Thymus (tissue), 11 donors: Measurements from ENCODE around the gene HOXC6. TPM values are rescaled to one million over a fixed set of nuclear protein-coding genes. Genes with fewer than 3 reads are reported as not detected.

ENCODE experiments used
- DNase-seq, 9 donors: peaks; one replicate each; pipeline ENCODE4 v3.0.0-alpha.2; 2013; ENCODE audit warnings: low spot score in 9 of 9, low read depth in 6 of 9, missing footprints in 1 of 9
- H3K27ac ChIP-seq, 2 donors: one replicate each; pipeline ENCODE4 v1.5.1; 2013; ENCODE audit warnings: control low read depth in 1 of 2, low read depth in 1 of 2, low read length in 1 of 2, mild to moderate bottlenecking in 1 of 2, moderate library complexity in 1 of 2
- H3K27me3 ChIP-seq, 2 donors: one replicate each; pipeline ENCODE4 v1.5.1; 2013; ENCODE audit warnings: low read length in 1 of 2; ENCODE audit not compliant: control insufficient read depth in 2 of 2, insufficient read depth in 1 of 2
- H3K36me3 ChIP-seq, 2 donors: one replicate each; pipeline ENCODE4 v1.5.1; 2013; ENCODE audit warnings: low read length in 1 of 2, mild to moderate bottlenecking in 1 of 2, moderate library complexity in 1 of 2; ENCODE audit not compliant: control insufficient read depth in 2 of 2, insufficient read depth in 2 of 2
- H3K4me1 ChIP-seq, 2 donors: one replicate each; pipeline ENCODE4 v1.5.1; 2013; ENCODE audit warnings: low read length in 2 of 2; ENCODE audit not compliant: control insufficient read depth in 2 of 2, insufficient read depth in 2 of 2
- H3K4me3 ChIP-seq, 2 donors: one replicate each; pipeline ENCODE4 v1.5.1; 2013; ENCODE audit warnings: low read length in 2 of 2, control low read depth in 1 of 2, mild to moderate bottlenecking in 1 of 2
- H3K9me3 ChIP-seq, 2 donors: one replicate each; pipeline ENCODE4 v1.5.1; 2013; ENCODE audit warnings: low read length in 1 of 2, mild to moderate bottlenecking in 1 of 2; ENCODE audit not compliant: control insufficient read depth in 2 of 2, insufficient read depth in 1 of 2
- WGBS: extraction: QIAGEN DNeasy Blood & Tissue Kit; methylation state at CpG from one replicate; pipeline ENCODE4 v1.1.7; 2013; 5-methylcytosine and 5-hydroxymethylcytosine counted together
- polyA plus RNA-seq: library from polyadenylated mRNA; stranded (reverse); fragments of 200-250 nt; gene quantifications from one replicate; pipeline ENCODE4 v1.2.3, GENCODE V29; 2013
- total RNA-seq: library from RNA; stranded (reverse); fragments of 120-200 nt; gene quantifications from one replicate; pipeline ENCODE4 v1.2.4, GENCODE V29; 2013
- donor health status: healthy.

The HOXC6 gene
- total and polyA plus RNA-seq, 2 donors = 0.14 to 0.43 TPM

DNA sequence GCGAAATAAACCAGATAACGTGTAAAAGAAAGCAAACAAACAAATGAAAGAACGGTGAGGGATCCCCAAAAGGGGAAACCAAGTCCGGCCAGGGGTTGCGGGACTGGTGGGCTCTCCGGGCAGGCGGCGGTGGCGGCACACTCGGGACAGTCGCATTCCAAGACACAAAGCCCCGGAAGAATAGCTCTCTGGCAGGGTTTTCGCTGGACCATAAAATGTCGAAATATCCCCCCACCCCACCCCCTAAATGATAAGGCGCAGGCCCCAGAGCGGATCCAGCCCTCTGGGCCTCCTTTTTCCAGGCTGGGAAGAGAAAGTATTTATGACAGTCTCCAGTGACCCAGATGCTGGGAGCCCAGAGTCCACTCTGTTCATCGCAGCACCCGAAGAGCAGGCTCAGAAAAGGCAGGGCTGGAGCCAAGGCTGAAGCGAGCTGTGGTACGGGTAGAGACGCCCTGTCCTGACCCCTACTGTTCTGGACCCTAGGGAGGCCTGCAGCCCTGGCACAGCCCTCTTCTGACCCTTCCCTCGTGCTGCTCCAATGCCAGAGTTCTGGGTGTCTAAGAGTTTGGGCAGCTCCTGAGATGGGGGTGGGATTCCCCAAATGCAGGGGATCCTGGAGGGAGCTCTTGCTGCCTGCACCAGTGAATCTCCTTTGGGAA lies 21.6 kb upstream of the HOXC6 start:
- H3K27me3 ChIP-seq = peaks cover 85 to 100% of the 10 kb centered on the region in 2 donors
- DNase-seq = no peak
- H3K4me1 ChIP-seq = peaks cover 3 to 6% of the 10 kb centered on the region in 2 donors

DNA sequence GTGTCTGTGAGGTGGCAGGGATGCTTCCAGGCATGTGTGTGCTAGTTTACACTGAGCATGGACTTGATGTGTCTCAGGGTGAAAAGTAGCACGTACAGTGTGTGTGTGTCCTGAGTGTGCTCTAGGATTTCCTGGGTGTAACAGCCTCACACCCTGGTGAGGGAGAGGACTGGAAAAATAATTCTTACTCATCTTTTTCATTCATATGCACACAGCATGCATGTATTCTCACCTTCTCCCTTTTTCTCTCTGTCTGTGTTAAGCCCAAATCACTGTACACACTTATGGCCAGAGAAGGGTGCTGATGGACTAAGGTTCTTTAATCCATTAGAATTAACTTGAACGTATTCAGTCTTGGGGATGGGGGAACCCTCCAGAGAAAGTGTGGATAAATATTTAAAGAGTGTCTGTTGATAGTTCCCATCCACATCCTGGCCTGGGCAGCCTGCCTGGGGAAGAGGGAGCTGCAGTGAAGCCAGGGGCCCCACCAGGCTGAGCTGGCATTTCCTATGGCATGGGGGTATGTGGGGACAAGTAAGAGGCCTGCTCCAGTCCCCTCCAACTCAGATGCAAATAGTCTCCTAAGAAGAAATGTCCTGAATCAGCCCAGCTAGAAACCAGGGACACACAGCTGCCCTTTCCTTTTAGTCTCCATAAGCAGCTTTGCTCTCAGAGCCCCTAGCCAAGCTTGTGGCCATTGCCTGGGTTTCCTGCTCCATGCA lies 20.5 kb upstream of the HOXC6 start:
- 41% methylated on average over 2 of the region's 2 CpGs for WGBS
- no peak for DNase-seq
- no peak overlapping the region for H3K4me3 ChIP-seq
- peaks cover 0 to 4% of the 10 kb centered on the region in 2 donors for H3K9me3 ChIP-seq
- peaks cover 85 to 100% of the 10 kb centered on the region in 2 donors for H3K27me3 ChIP-seq
- H3K27ac ChIP-seq = no peak overlapping the region
- peaks cover 3 to 6% of the 10 kb centered on the region in 2 donors for H3K4me1 ChIP-seq
- no peaks in the 10 kb centered on the region for H3K36me3 ChIP-seq

More for the DNA sequence above, 21.6 kb upstream of the HOXC6 start:
- Histone ChIP-seq H3K4me3 (peak overlapping the region in 1 of 2 donors; percentile 40), H3K9me3 (peaks cover 0 to 6% of the 10 kb centered on the region in 2 donors), H3K27ac (no peak overlapping the region), H3K36me3 (no peaks in the 10 kb centered on the region)
- WGBS = 10% methylated on average over 22 of the region's 22 CpGs

DNA sequence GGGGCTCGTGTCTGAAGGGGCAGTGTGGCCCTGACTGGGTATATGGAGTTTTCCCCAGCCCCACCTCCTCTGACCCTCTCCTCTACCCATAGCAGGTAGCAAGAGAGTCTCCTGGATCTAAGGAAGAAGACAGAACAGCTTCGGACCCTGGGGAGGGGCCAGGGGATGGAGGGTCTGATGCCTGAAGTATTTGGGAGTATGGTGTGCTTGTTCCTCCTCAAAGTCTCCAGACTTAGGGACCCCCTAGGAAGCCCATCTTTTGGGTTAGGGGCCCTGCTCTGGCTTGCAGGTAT lies 20.0 kb upstream of the HOXC6 start:
- Histone ChIP-seq H3K4me3 (no peak overlapping the region), H3K27ac (no peak overlapping the region), H3K27me3 (peaks cover 85 to 100% of the 10 kb centered on the region in 2 donors), H3K9me3 (peaks cover 0 to 4% of the 10 kb centered on the region in 2 donors), H3K36me3 (no peaks in the 10 kb centered on the region), H3K4me1 (peaks cover 3 to 6% of the 10 kb centered on the region in 2 donors)
- DNase-seq = no peak
- 22% methylated on average over 2 of the region's 2 CpGs for WGBS

DNA sequence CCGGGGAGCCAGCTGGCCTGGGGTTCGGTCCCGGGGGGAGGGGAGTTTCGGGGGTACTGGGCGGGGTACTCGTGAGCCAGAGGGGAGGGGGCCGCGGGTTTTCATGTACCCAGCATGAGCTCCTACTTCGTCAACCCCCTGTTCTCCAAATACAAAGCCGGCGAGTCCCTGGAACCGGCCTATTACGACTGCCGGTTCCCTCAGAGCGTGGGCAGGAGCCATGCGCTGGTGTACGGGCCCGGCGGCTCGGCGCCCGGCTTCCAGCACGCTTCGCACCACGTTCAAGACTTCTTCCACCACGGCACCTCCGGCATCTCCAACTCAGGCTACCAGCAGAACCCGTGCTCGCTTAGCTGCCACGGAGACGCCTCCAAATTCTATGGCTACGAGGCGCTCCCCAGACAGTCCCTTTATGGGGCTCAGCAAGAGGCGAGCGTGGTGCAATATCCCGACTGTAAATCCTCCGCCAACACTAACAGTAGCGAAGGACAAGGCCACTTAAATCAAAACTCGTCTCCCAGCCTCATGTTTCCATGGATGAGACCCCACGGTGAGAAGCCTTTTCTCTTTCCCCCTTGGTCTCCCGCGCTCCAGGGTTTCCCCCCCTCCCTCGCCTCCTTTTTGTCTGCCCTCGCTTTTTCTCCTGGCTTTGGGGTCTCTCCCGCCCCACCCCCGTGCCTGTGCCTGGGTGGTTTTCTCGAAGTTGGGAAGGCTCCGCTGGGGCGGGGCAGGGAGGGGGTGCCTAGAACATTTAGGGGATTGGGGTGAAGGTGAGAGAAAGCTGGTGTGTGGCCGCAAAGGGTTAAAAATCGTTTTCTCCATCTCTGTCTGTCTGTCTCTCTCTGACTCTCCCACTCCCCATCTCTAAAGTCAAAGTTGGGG lies 18.8 kb upstream of the HOXC6 start:
- Histone ChIP-seq H3K27me3 (peaks cover 82 to 100% of the 10 kb centered on the region in 2 donors), H3K27ac (no peak overlapping the region), H3K4me3 (peak overlapping the region in 1 of 2 donors; percentile 19), H3K36me3 (no peaks in the 10 kb centered on the region), H3K4me1 (peaks cover 3 to 6% of the 10 kb centered on the region in 2 donors), H3K9me3 (peaks cover 0 to 4% of the 10 kb centered on the region in 2 donors)
- DNase-seq = no peak
- WGBS = 4% methylated on average over 51 of the region's 51 CpGs

DNA sequence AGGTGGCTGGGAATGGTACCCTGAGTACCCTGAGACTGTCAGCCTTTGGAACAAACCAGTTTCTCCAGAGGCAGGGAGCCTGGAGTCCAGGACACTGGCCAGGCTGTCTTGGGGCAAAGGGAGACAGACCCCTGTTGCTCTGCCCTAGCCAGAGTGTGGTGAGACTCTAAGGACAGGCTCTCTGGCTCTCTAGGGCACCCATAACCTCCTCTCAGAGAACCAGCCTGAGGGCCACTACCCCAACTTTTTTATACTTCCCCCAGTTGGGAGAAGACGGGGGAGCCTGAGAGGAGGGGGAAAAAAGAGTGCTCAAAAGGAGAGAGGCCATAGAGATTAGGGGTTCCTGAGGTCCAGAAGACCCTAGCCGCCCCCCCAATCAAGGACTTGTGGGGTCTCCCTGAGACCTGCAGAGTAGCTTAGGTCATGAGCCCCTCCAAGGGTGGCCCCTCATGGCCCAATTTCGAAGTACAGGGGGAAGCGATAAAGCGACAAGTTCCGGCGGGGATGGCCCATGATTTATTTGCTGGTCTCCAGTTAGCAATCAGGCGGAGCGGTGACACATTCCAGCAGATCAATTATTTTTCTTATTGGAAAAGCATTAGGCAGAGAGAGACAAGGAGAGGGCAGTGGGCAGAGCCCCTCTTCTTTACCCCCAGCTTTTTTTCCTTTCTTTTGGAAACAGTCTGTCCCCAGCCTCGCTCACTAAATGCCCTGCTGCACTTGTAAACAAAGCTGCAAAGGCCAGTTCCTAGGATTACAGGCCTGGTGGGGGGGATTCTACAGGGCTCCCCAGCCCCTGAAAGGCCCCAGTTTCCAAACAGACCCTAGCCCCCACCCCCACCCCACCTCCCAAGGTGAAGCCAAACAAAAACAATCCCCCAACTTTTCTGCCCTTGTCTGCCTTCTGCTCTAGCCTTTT lies 17.9 kb upstream of the HOXC6 start:
- 19% methylated on average over 10 of the region's 10 CpGs for WGBS
- Histone ChIP-seq H3K27me3 (peaks cover 82 to 100% of the 10 kb centered on the region in 2 donors), H3K4me3 (no peak overlapping the region), H3K9me3 (peaks cover 0 to 4% of the 10 kb centered on the region in 2 donors), H3K27ac (no peak overlapping the region), H3K36me3 (no peaks in the 10 kb centered on the region), H3K4me1 (peaks cover 3 to 6% of the 10 kb centered on the region in 2 donors)
- no peak for DNase-seq

DNA sequence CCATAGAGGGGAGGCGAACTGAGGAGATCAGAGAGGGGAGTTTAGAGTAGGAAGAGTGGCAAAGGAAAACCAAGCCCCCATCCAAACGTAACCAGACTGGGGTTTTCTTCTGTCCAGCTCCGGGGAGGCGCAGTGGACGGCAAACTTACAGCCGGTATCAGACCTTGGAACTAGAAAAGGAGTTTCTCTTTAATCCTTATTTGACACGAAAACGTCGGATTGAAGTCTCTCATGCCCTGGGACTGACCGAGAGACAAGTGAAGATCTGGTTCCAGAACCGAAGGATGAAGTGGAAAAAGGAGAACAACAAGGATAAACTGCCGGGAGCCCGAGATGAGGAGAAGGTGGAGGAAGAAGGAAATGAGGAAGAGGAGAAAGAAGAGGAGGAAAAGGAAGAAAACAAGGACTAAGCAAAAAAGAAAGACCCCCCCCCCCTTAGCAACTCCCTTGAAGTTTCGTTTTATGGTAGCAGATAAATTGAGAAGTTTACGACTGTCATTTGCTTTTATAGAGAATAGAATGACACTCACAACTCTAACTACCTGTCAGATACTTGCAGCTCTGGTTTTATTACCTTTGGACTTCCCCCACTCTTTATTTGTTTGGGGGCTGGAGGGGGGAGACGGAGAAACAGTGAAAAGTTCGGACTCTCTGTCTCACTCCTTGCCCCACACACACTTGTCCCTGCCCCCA lies 17.1 kb upstream of the HOXC6 start:
- Histone ChIP-seq H3K4me3 (no peak overlapping the region), H3K27ac (no peak overlapping the region), H3K9me3 (peaks cover 0 to 4% of the 10 kb centered on the region in 2 donors), H3K4me1 (peaks cover 2 to 4% of the 10 kb centered on the region in 2 donors), H3K27me3 (peaks cover 83 to 100% of the 10 kb centered on the region in 2 donors), H3K36me3 (no peaks in the 10 kb centered on the region)
- WGBS = 8% methylated on average over 17 of the region's 17 CpGs
- no peak for DNase-seq

DNA sequence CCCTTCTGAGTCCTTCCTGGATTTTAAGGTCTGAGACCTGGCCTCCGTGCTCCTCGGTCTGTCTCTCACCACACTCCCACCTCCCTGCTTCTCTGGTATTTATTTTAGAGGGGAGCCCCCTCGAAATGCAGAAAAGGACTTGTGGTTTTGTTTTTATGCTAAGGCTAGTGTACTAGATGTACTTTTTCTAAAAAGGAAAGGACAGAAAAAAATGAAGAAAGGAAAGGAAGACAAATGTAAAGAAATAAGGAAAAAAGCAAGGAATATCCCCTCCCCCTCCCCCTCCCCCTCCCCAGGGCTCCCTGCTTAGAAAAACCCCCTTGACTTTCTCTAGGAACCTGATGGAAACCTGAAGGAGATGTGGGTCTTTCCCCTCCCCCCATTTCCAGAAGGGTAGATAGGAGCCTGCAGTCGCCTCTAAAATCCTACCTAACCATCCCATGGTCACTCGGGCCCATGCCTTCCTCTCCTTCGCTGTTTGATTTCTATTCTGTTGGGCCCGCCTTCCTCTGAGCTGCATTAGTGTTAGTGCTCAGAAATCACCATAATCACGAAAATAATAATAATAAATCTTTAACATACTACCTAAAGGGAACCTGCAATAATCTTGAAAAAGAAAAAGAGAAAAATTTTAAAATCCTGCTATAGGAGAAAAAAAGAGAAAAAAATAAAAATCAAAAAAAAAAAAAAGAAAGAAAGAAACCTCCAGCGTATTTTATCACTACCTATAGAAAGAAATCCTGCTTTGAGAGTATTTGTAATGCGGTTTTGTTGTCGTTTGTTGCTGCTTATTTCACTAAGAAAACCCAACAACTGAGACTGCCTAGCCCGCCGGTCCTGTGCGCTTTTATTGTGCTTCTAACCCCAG lies 16.3 kb upstream of the HOXC6 start:
- Histone ChIP-seq H3K4me3 (no peak overlapping the region), H3K4me1 (no peaks in the 10 kb centered on the region), H3K27ac (no peak overlapping the region), H3K36me3 (no peaks in the 10 kb centered on the region), H3K27me3 (peaks cover 83 to 100% of the 10 kb centered on the region in 2 donors), H3K9me3 (peaks cover 0 to 4% of the 10 kb centered on the region in 2 donors)
- DNase-seq = no peak
- WGBS = 27% methylated on average over 14 of the region's 14 CpGs
